Neural cell (in vitro differentiated cells): ENCODE data around the gene B3GALT6. TPM values are rescaled to one million over a fixed set of nuclear protein-coding genes. Genes with fewer than 3 reads are reported as not detected.

ENCODE experiments used
- polyA plus RNA-seq: library from polyadenylated mRNA; depleted of rRNA; stranded (reverse); fragments of >200 nt; gene quantifications from 2 replicates; pipeline ENCODE4 v1.2.3, GENCODE V29; 2014

The B3GALT6 gene
- polyA plus RNA-seq, 1 donor from 2014 or later = 46.5 TPM

Other genes starting within 250 kb of the B3GALT6 start
- gene HES4, start 232.1 kb upstream of the B3GALT6 start, polyA plus RNA-seq = 196 and 204 TPM in 2 replicates
- gene ISG15, start 218.7 kb upstream of the B3GALT6 start, polyA plus RNA-seq = 3.0 and 8.0 TPM in 2 replicates
- gene AGRN, start 212.1 kb upstream of the B3GALT6 start, polyA plus RNA-seq = 104 and 106 TPM in 2 replicates
- gene RNF223, start 157.9 kb upstream of the B3GALT6 start, polyA plus RNA-seq = not detected in 2 replicates
- gene C1orf159, start 116.1 kb upstream of the B3GALT6 start, polyA plus RNA-seq = 31.5 and 52.6 TPM in 2 replicates
- not detected in 2 replicates for gene TTLL10, start 58.4 kb upstream of the B3GALT6 start, polyA plus RNA-seq
- gene TNFRSF18, start 25.6 kb upstream of the B3GALT6 start, polyA plus RNA-seq = not detected in 2 replicates
- 0.66 TPM in 1 of 2 replicates, not detected in the other for gene TNFRSF4, start 18.1 kb upstream of the B3GALT6 start, polyA plus RNA-seq
- gene SDF4, start 236 bp upstream of the B3GALT6 start, polyA plus RNA-seq = 91.2 and 114 TPM in 2 replicates
- gene C1QTNF12, start 14.5 kb downstream of the B3GALT6 start, polyA plus RNA-seq = 0.74 TPM in 1 of 2 replicates, not detected in the other
- gene UBE2J2, start 41.6 kb downstream of the B3GALT6 start, polyA plus RNA-seq = 76.5 and 79.7 TPM in 2 replicates
- 9.8 and 16.0 TPM in 2 replicates for gene SCNN1D, start 48.2 kb downstream of the B3GALT6 start, polyA plus RNA-seq
- gene ACAP3, start 75.7 kb downstream of the B3GALT6 start, polyA plus RNA-seq = 186 and 230 TPM in 2 replicates
- gene PUSL1, start 76.4 kb downstream of the B3GALT6 start, polyA plus RNA-seq = 25.0 and 36.8 TPM in 2 replicates
- 131 and 132 TPM in 2 replicates for gene INTS11, start 92.4 kb downstream of the B3GALT6 start, polyA plus RNA-seq
- 9.9 and 13.3 TPM in 2 replicates for gene CPTP, start 92.6 kb downstream of the B3GALT6 start, polyA plus RNA-seq
- gene TAS1R3, start 99.0 kb downstream of the B3GALT6 start, polyA plus RNA-seq = 1.0 and 1.2 TPM in 2 replicates
- 100 and 102 TPM in 2 replicates for gene DVL1, start 117.2 kb downstream of the B3GALT6 start, polyA plus RNA-seq
- gene MXRA8, start 126.3 kb downstream of the B3GALT6 start, polyA plus RNA-seq = 0.92 and 1.7 TPM in 2 replicates
- gene AURKAIP1, start 143.0 kb downstream of the B3GALT6 start, polyA plus RNA-seq = 104 and 119 TPM in 2 replicates
- gene CCNL2, start 167.1 kb downstream of the B3GALT6 start, polyA plus RNA-seq = 696 and 734 TPM in 2 replicates
- gene MRPL20, start 175.1 kb downstream of the B3GALT6 start, polyA plus RNA-seq = 168 and 204 TPM in 2 replicates
- gene ANKRD65, start 189.0 kb downstream of the B3GALT6 start, polyA plus RNA-seq = 0.28 TPM in 1 of 2 replicates, not detected in the other
- 0.88 and 1.4 TPM in 2 replicates for gene VWA1, start 203.5 kb downstream of the B3GALT6 start, polyA plus RNA-seq
- gene ATAD3C, start 217.5 kb downstream of the B3GALT6 start, polyA plus RNA-seq = not detected in 2 replicates
- gene ATAD3B, start 239.5 kb downstream of the B3GALT6 start, polyA plus RNA-seq = 51.3 and 57.2 TPM in 2 replicates